AG04450 (cell line): ENCODE results near the gene KCNMA1. TPM values are rescaled to one million over a fixed set of nuclear protein-coding genes. Genes with fewer than 3 reads are reported as not detected.

ENCODE experiments used
- CTCF ChIA-PET: fragments of 300-600, 350-600 bp; formaldehyde crosslinking; extraction: SDS; loops from one replicate; lab custom pipeline; 2022; ENCODE audit warnings: antibody characterized with exemption, inconsistent platforms; lab: Charles Lee
- POLR2A ChIA-PET: fragments of 350-600 bp; formaldehyde crosslinking; extraction: SDS; loops from one replicate; lab custom pipeline; 2021; ENCODE audit warnings: antibody characterized with exemption, inconsistent platforms; lab: Yijun Ruan, JAX
- DNase-seq: peaks from one replicate; pipeline ENCODE4 v3.0.0-alpha.2; 2011; ENCODE audit warnings: low read depth, low spot score
- H3K27ac ChIP-seq: one replicate; pipeline ENCODE4 v1.5.1; 2012; ENCODE audit warnings: low read depth, low read length, control low read depth
- H3K27me3 ChIP-seq: one replicate; pipeline ENCODE4 v1.6.0; 2012; ENCODE audit warnings: low read length; ENCODE audit not compliant: control insufficient read depth, insufficient read depth
- H3K4me3 ChIP-seq: 2 replicates; pipeline ENCODE4 v1.5.1; 2011; ENCODE audit warnings: mild to moderate bottlenecking, low read depth, low read length, control low read depth
- H3K9me3 ChIP-seq: 2 replicates; pipeline ENCODE4 v1.5.1; 2012; ENCODE audit warnings: low read length; ENCODE audit not compliant: control insufficient read depth, insufficient read depth
- CTCF ChIP-seq: IDR thresholded peaks from 2 replicates; pipeline ENCODE4 v1.5.1; 2011; ENCODE audit warnings: low read depth, low read length, control low read depth, inconsistent platforms
- polyA plus RNA-seq: library from polyadenylated mRNA; depleted of rRNA; stranded (reverse); fragments of >200 nt; gene quantifications from 2 replicates; pipeline ENCODE4 v1.2.3, GENCODE V29; 2011

The KCNMA1 gene
- polyA plus RNA-seq, 1 experiment = 58.8 TPM

- H3K4me3 ChIP-seq = no peak overlapping the region
- POLR2A ChIA-PET = no interaction called here
- TF ChIP-seq CTCF = no peak
- CTCF ChIA-PET = no interaction called here
- H3K9me3 ChIP-seq = no peaks in the 10 kb centered on the region
- H3K27ac ChIP-seq = no peak overlapping the region
- no peaks in the 10 kb centered on the region for H3K27me3 ChIP-seq
- no peak for DNase-seq
Observed at GRCh38 chr10:77212632-77213031, 425.0 kb downstream of the KCNMA1 start.

DNA sequence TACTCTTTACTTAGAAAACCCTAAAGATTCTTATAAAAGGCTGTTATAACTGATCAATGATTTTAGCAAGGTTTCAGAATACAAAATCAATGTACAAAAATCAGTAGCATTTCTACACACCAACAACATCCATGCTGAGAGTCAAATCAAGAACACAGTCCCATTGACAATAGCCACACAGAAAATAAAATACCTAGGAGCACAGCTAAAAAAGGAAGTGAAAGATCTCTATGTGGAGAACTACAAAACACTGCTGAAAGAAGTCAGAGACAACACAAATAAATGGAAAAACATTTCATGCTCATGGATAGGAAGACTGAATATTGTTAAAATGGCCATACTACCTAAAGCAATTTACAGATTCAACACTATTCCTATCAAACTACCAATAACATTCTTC is 427.0 kb downstream of the KCNMA1 start:
- no peaks in the 10 kb centered on the region for H3K9me3 ChIP-seq
- H3K27me3 ChIP-seq = no peaks in the 10 kb centered on the region
- H3K27ac ChIP-seq = no peak overlapping the region
- H3K4me3 ChIP-seq = no peak overlapping the region
- POLR2A ChIA-PET = no interaction called here
- TF ChIP-seq CTCF = no peak
- no peak for DNase-seq
- CTCF ChIA-PET = no interaction called here

DNA sequence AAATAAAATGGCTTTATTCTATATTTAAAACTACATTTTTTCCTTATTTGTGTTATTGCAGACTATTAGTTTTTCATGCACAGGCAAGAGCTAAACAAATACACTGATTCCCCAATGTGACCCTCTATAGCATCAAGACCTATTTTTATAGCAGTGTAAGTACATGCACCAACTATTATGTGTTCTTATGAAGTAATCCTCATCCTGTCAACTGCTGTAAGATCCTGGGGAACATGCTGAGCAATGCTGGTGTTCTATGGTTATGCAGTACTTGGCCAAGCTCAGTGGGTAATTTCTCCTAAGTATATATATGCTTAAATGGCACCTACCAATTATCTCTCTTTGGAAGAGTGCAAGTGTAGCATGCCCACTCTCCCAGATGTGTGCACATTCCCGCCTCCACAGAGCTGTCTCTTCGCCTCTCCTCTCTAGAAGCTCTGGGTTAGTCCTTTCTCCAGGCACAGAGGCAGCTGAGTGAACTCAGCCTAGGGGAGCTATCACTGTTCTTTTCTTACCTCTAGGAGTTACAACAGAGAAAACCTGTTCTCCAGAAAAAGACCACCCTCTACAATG is 428.8 kb downstream of the KCNMA1 start:
- ChIA-PET CTCF (interaction anchor here (1.1 kb wide), 1 partner anchor 433 kb away, joined by 4 read pairs; no protein-coding TSS in a partner anchor), POLR2A (no interaction called here)
- no peak overlapping the region for H3K4me3 ChIP-seq
- no peaks in the 10 kb centered on the region for H3K27me3 ChIP-seq
- TF ChIP-seq CTCF = no peak
- H3K9me3 ChIP-seq = peaks cover 4% of the 10 kb centered on the region; the same call in 1 of the 2 replicates
- no peak for DNase-seq
- H3K27ac ChIP-seq = no peak overlapping the region

DNA sequence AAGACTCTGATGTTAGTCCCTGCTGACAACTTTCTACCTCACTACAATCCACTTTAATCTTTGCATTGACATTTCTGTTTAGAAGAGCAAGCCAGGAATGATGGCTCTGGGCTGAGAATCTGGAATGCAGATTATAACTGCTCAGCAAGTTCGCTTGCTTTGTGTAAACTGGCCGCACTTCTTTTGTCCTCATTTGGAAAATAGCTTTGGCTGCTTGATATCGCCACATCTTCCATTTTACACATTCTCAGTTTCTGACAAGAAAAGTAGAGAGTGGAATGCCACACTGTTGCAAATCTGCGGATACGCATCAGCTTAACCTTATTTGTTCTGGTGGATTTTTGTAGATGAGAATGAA is 429.8 kb downstream of the KCNMA1 start:
- Histone ChIP-seq H3K4me3 (no peak overlapping the region), H3K9me3 (peaks cover 4% of the 10 kb centered on the region; the same call in 1 of the 2 replicates), H3K27me3 (no peaks in the 10 kb centered on the region), H3K27ac (no peak overlapping the region)
- TF ChIP-seq CTCF = no peak
- DNase-seq = no peak
- CTCF ChIA-PET = interaction anchor here (1.1 kb wide), 1 partner anchor 434 kb away, joined by 4 read pairs; no protein-coding TSS in a partner anchor
- POLR2A ChIA-PET = no interaction called here

GRCh38 chr10:77207182-77207827 is 430.3 kb downstream of the KCNMA1 start:
- no peak for TF ChIP-seq CTCF

More at GRCh38 chr10:77207182-77207827, 430.3 kb downstream of the KCNMA1 start:
- no peak for DNase-seq
- Histone ChIP-seq H3K4me3 (no peak overlapping the region), H3K27ac (no peak overlapping the region), H3K9me3 (peaks cover 4% of the 10 kb centered on the region; the same call in 1 of the 2 replicates), H3K27me3 (no peaks in the 10 kb centered on the region)
- ChIA-PET CTCF (interaction anchor here (0.9 kb wide), 1 partner anchor 12 kb away, joined by 6 read pairs; no protein-coding TSS in a partner anchor), POLR2A (no interaction called here)
